Adrenal gland (tissue), 5 donors: ENCODE results near the gene SYT2.

Source experiments
- POLR2A ChIP-seq, 2 donors: fragments of 450-650 bp; IDR thresholded peaks; one replicate each; pipeline ENCODE4 v1.6.1; 2017; ENCODE audit warnings: antibody characterized with exemption in 2 of 2, mild to moderate bottlenecking in 2 of 2, moderate library complexity in 1 of 2
- TF ChIP-seq, protein P1 (sequence below), 6 experiments: fragments of 450-650 bp in 4 of 6; fragments of 200-600 bp in 2 of 6; sonication (generic) in 1 of 6; IDR thresholded peaks; 1 replicate in 5 of 6; 2 replicates in 1 of 6; pipeline versions ENCODE4 v1.5.1 to v1.8.0; 2016 to 2021; ENCODE audit warnings: antibody characterized with exemption in 6 of 6, mild to moderate bottlenecking in 2 of 6, moderate library complexity in 1 of 6
- donor health status: DM: no; HTN: no; CAD: no.

DNA sequence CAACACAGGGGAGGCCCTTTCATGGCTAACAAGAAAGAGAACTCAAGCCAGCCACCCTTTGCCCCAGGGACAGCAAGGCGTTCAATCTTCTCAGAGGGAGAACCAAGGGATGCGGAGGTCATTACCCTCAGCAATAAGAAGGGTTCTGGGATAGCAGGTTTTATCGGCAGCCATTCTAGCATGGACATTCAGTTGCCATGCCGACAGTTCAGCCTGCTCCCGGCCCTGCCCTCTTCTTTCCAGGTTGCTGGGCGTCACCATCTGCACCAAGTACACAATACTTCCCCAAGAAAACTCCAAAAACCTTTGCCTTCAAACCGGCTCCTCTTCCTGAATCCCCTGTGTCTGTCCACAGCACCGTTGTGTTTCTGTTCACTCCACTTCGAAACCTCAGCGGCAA, 47.1 kb downstream of the SYT2 start:
- TF ChIP-seq, protein P1, sequence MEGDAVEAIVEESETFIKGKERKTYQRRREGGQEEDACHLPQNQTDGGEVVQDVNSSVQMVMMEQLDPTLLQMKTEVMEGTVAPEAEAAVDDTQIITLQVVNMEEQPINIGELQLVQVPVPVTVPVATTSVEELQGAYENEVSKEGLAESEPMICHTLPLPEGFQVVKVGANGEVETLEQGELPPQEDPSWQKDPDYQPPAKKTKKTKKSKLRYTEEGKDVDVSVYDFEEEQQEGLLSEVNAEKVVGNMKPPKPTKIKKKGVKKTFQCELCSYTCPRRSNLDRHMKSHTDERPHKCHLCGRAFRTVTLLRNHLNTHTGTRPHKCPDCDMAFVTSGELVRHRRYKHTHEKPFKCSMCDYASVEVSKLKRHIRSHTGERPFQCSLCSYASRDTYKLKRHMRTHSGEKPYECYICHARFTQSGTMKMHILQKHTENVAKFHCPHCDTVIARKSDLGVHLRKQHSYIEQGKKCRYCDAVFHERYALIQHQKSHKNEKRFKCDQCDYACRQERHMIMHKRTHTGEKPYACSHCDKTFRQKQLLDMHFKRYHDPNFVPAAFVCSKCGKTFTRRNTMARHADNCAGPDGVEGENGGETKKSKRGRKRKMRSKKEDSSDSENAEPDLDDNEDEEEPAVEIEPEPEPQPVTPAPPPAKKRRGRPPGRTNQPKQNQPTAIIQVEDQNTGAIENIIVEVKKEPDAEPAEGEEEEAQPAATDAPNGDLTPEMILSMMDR (IDR thresholded peaks at IDR 0.05): no peak
- TF ChIP-seq POLR2A (IDR thresholded peaks at IDR 0.05): no peak
